Transverse colon (tissue), 4 donors: ENCODE results near the gene DGUOK.

Source experiments
- EP300 ChIP-seq: sonication (generic); formaldehyde crosslinking; IDR thresholded peaks from one replicate; pipeline ENCODE4 v1.6.1; 2017; ENCODE audit warnings: antibody characterized with exemption, low read depth
- POLR2A ChIP-seq: fragments of 450-650 bp; IDR thresholded peaks from one replicate; pipeline ENCODE4 v1.6.1; 2016; ENCODE audit warnings: antibody characterized with exemption, mild to moderate bottlenecking, moderate library complexity
- POLR2AphosphoS5 ChIP-seq, 3 donors: sonication (generic); formaldehyde crosslinking; IDR thresholded peaks; one replicate each; pipeline ENCODE4 v1.6.1; 2016; ENCODE audit warnings: antibody characterized with exemption in 3 of 3
- TF ChIP-seq, protein P1 (sequence below), 5 experiments: fragments of 200-600 bp in 3 of 5; fragments of 450-650 bp in 2 of 5; sonication (generic) in 3 of 5; IDR thresholded peaks; 1 replicate in 2 of 5; 2 replicates in 3 of 5; pipeline ENCODE4 v1.5.1; 2016 to 2017; ENCODE audit warnings: antibody characterized with exemption in 5 of 5, inconsistent platforms in 3 of 5, mild to moderate bottlenecking in 2 of 5, moderate library complexity in 1 of 5

GRCh38 chr2:73985308-73986084 is 58.8 kb downstream of the DGUOK start:
- TF ChIP-seq, protein P1, sequence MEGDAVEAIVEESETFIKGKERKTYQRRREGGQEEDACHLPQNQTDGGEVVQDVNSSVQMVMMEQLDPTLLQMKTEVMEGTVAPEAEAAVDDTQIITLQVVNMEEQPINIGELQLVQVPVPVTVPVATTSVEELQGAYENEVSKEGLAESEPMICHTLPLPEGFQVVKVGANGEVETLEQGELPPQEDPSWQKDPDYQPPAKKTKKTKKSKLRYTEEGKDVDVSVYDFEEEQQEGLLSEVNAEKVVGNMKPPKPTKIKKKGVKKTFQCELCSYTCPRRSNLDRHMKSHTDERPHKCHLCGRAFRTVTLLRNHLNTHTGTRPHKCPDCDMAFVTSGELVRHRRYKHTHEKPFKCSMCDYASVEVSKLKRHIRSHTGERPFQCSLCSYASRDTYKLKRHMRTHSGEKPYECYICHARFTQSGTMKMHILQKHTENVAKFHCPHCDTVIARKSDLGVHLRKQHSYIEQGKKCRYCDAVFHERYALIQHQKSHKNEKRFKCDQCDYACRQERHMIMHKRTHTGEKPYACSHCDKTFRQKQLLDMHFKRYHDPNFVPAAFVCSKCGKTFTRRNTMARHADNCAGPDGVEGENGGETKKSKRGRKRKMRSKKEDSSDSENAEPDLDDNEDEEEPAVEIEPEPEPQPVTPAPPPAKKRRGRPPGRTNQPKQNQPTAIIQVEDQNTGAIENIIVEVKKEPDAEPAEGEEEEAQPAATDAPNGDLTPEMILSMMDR (IDR thresholded peaks at IDR 0.05): no peak
- TF ChIP-seq POLR2A (peak; percentile 38), EP300 (no peak), POLR2AphosphoS5 (IDR thresholded peaks at IDR 0.05) (no peak)
